DOHH2 (cell line): ENCODE data around the gene RAD51C.
"Not testable (repeated sequence)": the region's sequence is repeated elsewhere in the genome, so short reads cannot be mapped to it uniquely, and the experiment has no call there.

Experiments
- H3F3A ChIP-seq: fragments of 200-600 bp; sonication (generic), shearing (Covaris generic); 2 replicates; pipeline ENCODE4 v1.6.0; 2016; ENCODE audit warnings: antibody characterized with exemption, mild to moderate bottlenecking; ENCODE audit not compliant: control insufficient read depth, insufficient read depth
- H3K27ac ChIP-seq: fragments of 200-600 bp; sonication (generic); 2 replicates; pipeline ENCODE4 v1.5.1; 2014; ENCODE audit warnings: low read depth, mild to moderate bottlenecking, low read length, moderate library complexity
- H3K27me3 ChIP-seq: fragments of 200-600 bp; sonication (generic); 2 replicates; pipeline ENCODE4 v1.6.1; 2014; ENCODE audit warnings: mild to moderate bottlenecking, low read length, mixed read lengths; ENCODE audit not compliant: control insufficient read depth
- H3K36me3 ChIP-seq: fragments of 200-600 bp; sonication (generic); 2 replicates; pipeline ENCODE4 v1.6.1; 2014; ENCODE audit warnings: mild to moderate bottlenecking, low read length, moderate library complexity, mixed read lengths; ENCODE audit not compliant: control insufficient read depth
- H3K4me1 ChIP-seq: fragments of 200-600 bp; sonication (generic); 2 replicates; pipeline ENCODE4 v1.6.1; 2014; ENCODE audit warnings: mild to moderate bottlenecking, low read length, mixed read lengths; ENCODE audit not compliant: control insufficient read depth
- H3K4me2 ChIP-seq: fragments of 200-600 bp; sonication (generic); 2 replicates; pipeline ENCODE4 v1.6.0; 2014; ENCODE audit warnings: mild to moderate bottlenecking, low read length, moderate library complexity
- H3K4me3 ChIP-seq: fragments of 200-600 bp; sonication (generic); 2 replicates; pipeline ENCODE4 v1.5.1; 2014; ENCODE audit warnings: mild to moderate bottlenecking, low read length, mixed read lengths
- H3K79me2 ChIP-seq: fragments of 200-600 bp; sonication (generic); 2 replicates; pipeline ENCODE4 v1.6.1; 2014; ENCODE audit warnings: mild to moderate bottlenecking, low read length, mixed read lengths; ENCODE audit not compliant: control insufficient read depth
- H3K9me2 ChIP-seq: fragments of 200-600 bp; sonication (generic); replicated peaks from 2 replicates; pipeline ENCODE4 v1.6.1; 2014; ENCODE audit warnings: mild to moderate bottlenecking, low read length, mixed read lengths; ENCODE audit not compliant: control insufficient read depth
- H3K9me3 ChIP-seq: fragments of 200-600 bp; sonication (generic); 2 replicates; pipeline ENCODE4 v1.6.1; 2014; ENCODE audit warnings: antibody characterized with exemption, low read length, mixed read lengths; ENCODE audit not compliant: control insufficient read depth, insufficient read depth
- H4K20me1 ChIP-seq: fragments of 200-600 bp; sonication (generic); 2 replicates; pipeline ENCODE4 v1.6.0; 2014; ENCODE audit warnings: low read depth, mild to moderate bottlenecking, antibody characterized with exemption, low read length, moderate library complexity; ENCODE audit not compliant: control insufficient read depth, insufficient read depth
- CTCF ChIP-seq: fragments of 200-600 bp; sonication (generic); IDR thresholded peaks from one replicate; pipeline ENCODE4 v1.5.1; 2014; ENCODE audit warnings: antibody characterized with exemption, mild to moderate bottlenecking, low read depth, low read length; ENCODE audit not compliant: poor library complexity, severe bottlenecking
- EZH2phosphoT487 ChIP-seq: fragments of 200-600 bp; sonication (generic); IDR thresholded peaks from 2 replicates; pipeline ENCODE4 v1.6.1; 2017; ENCODE audit warnings: borderline replicate concordance, mild to moderate bottlenecking, antibody characterized with exemption, low read length, moderate library complexity, mixed read lengths

Gene RAD51C

GRCh38 chr17:58763263-58763662, 70.9 kb downstream of the RAD51C start:
- peaks cover 12% of the 10 kb centered on the region; the same call in 1 of the 2 replicates for H3F3A ChIP-seq
- H3K4me3 ChIP-seq = no peak overlapping the region
- H3K4me1 ChIP-seq = peaks cover 58% of the 10 kb centered on the region
- peaks cover 50% of the 10 kb centered on the region for H3K36me3 ChIP-seq
- no peak overlapping the region for H3K27ac ChIP-seq
- H3K4me2 ChIP-seq = peak overlapping the region; percentile 42
- H3K9me2 ChIP-seq = no peaks in the 10 kb centered on the region
- H4K20me1 ChIP-seq = peaks cover 4% of the 10 kb centered on the region; the same call in 1 of the 2 replicates
- no peak for TF ChIP-seq EZH2phosphoT487
- TF ChIP-seq CTCF = no peak
- H3K27me3 ChIP-seq = no peaks in the 10 kb centered on the region
- H3K79me2 ChIP-seq = peaks cover 94% of the 10 kb centered on the region
- H3K9me3 ChIP-seq = no peaks in the 10 kb centered on the region

- Histone ChIP-seq H4K20me1 (no peaks in the 10 kb centered on the region), H3K9me3 (no peaks in the 10 kb centered on the region), H3K4me1 (peaks cover 49% of the 10 kb centered on the region), H3K36me3 (peaks cover 41% of the 10 kb centered on the region), H3K27ac (no peak overlapping the region), H3K79me2 (peaks cover 93% of the 10 kb centered on the region), H3K9me2 (no peaks in the 10 kb centered on the region), H3K4me2 (0 out of 2 replicates have a peak overlapping the region, but pooled peaks have one; percentile 1), H3K27me3 (no peaks in the 10 kb centered on the region), H3F3A (peaks cover 12% of the 10 kb centered on the region; the same call in 1 of the 2 replicates), H3K4me3 (no peak overlapping the region)
- TF ChIP-seq EZH2phosphoT487 = no peak
- TF ChIP-seq CTCF = no peak
Observed at GRCh38 chr17:58764373-58764772, 72.0 kb downstream of the RAD51C start.

- not testable (repeated sequence) for H3K4me2 ChIP-seq, H3K4me1 ChIP-seq, H3K9me2 ChIP-seq, H3K36me3 ChIP-seq, H3F3A ChIP-seq, H3K9me3 ChIP-seq, H4K20me1 ChIP-seq, H3K27me3 ChIP-seq, H3K4me3 ChIP-seq, H3K27ac ChIP-seq
- peaks cover 84% of the 10 kb centered on the region for H3K79me2 ChIP-seq
Observed at GRCh38 chr17:58778482-58778881, 86.1 kb downstream of the RAD51C start.

GRCh38 chr17:58779446-58779845, 87.0 kb downstream of the RAD51C start:
- 0 out of 2 replicates have a peak, but pooled peaks cover 5% of the 10 kb centered on the region for H4K20me1 ChIP-seq
- H3K79me2 ChIP-seq = peaks cover 81% of the 10 kb centered on the region
- peaks cover 7% of the 10 kb centered on the region for H3K4me1 ChIP-seq
- no peaks in the 10 kb centered on the region for H3K27me3 ChIP-seq
- no peak overlapping the region for H3K27ac ChIP-seq
- no peaks in the 10 kb centered on the region for H3K9me2 ChIP-seq
- no peak overlapping the region for H3K4me2 ChIP-seq
- H3K4me3 ChIP-seq = no peak overlapping the region
- H3F3A ChIP-seq = no peaks in the 10 kb centered on the region
- TF ChIP-seq EZH2phosphoT487 (no peak), CTCF (no peak)
- H3K9me3 ChIP-seq = no peaks in the 10 kb centered on the region
- H3K36me3 ChIP-seq = peaks cover 4% of the 10 kb centered on the region; the same call in 1 of the 2 replicates
